K562 (cell line): ENCODE measurements around the gene CROT. TPM values are rescaled to one million over a fixed set of nuclear protein-coding genes. Genes with fewer than 3 reads are reported as not detected.
A peak's percentile ranks its signal among the peaks of the same experiment; 100 is the strongest.

Source experiments
- ARHGAP35 ChIP-seq: fragments of 450-650 bp; IDR thresholded peaks from 2 replicates; pipeline ENCODE4 v1.6.1; 2018; ENCODE audit not compliant: partially characterized antibody
- ATF3 ChIP-seq, 2 experiments: fragments of 450-650 bp in 1 of 2; sonication (generic) in 1 of 2; formaldehyde crosslinking in 1 of 2; IDR thresholded peaks in 1 of 2; conservative IDR thresholded peaks in 1 of 2; 2 replicates each; pipeline versions ENCODE4 v1.6.1 to v1.8.1; 2016 to 2023; ENCODE audit warnings: mild to moderate bottlenecking in 2 of 2, moderate library complexity in 2 of 2, inconsistent platforms in 1 of 2, missing genetic modification reagents in 1 of 2
- BACH1 ChIP-seq: fragments of 200-800 bp; sonication (Bioruptor generic); IDR thresholded peaks from 2 replicates; pipeline ENCODE4 v1.6.1; 2016; ENCODE audit warnings: missing genetic modification characterization, missing compliant biosample characterization
- CREBBP ChIP-seq: IDR thresholded peaks from one replicate; pipeline ENCODE4 v1.6.1; 2012; ENCODE audit warnings: low read depth, mild to moderate bottlenecking, control low read depth, inconsistent platforms, low read length
- DPF2 ChIP-seq: fragments of 450-650 bp; IDR thresholded peaks from 2 replicates; pipeline ENCODE4 v1.6.1; 2016
- FOXA1 ChIP-seq: fragments of 450-650 bp; IDR thresholded peaks from 2 replicates; pipeline ENCODE4 v1.6.1; 2016; ENCODE audit warnings: mild to moderate bottlenecking, borderline replicate concordance
- LCOR ChIP-seq: sonication (generic); formaldehyde crosslinking; IDR thresholded peaks from 2 replicates; pipeline ENCODE4 v1.8.0; 2022; ENCODE audit warnings: mild to moderate bottlenecking, missing genetic modification reagents
- MAFK ChIP-seq: IDR thresholded peaks from 2 replicates; pipeline ENCODE4 v1.6.1; 2011; ENCODE audit warnings: low read length, improper control_type of control experiment
- MBD1 ChIP-seq: fragments of 250-450 bp; sonication (Bioruptor Pico); IDR thresholded peaks from 2 replicates; pipeline ENCODE4 v1.8.0; 2022; ENCODE audit warnings: inconsistent platforms
- MCM5 ChIP-seq: fragments of 450-650 bp; IDR thresholded peaks from 2 replicates; pipeline ENCODE4 v1.6.1; 2016; ENCODE audit warnings: low read depth
- MXI1 ChIP-seq: IDR thresholded peaks from 2 replicates; pipeline ENCODE4 v1.6.1; 2011; ENCODE audit warnings: low read depth, mild to moderate bottlenecking, improper control_type of control experiment, low read length
- NCOA1 ChIP-seq: fragments of 450-650 bp; IDR thresholded peaks from 2 replicates; pipeline ENCODE4 v1.6.1; 2016; ENCODE audit warnings: low read depth
- PHB ChIP-seq: fragments of 250-450 bp; sonication (Bioruptor Pico); IDR thresholded peaks from 2 replicates; pipeline ENCODE4 v1.5.0; 2021
- PRMT5 ChIP-seq: sonication (generic); formaldehyde crosslinking; IDR thresholded peaks from 2 replicates; pipeline ENCODE4 v1.5.0; 2020; ENCODE audit warnings: missing genetic modification reagents
- PRPF4 ChIP-seq: fragments of 200-400 bp; formaldehyde crosslinking; IDR thresholded peaks from one replicate; pipeline ENCODE4 v1.6.1; 2017; ENCODE audit warnings: low read length, low read depth, mild to moderate bottlenecking; ENCODE audit not compliant: insufficient read depth, poor library complexity, severe bottlenecking
- RNF2 ChIP-seq: sonication (generic); IDR thresholded peaks from 2 replicates; pipeline ENCODE4 v1.6.1; 2016
- SLC30A9 ChIP-seq: fragments of 250-450 bp; sonication (Bioruptor Pico); IDR thresholded peaks from 2 replicates; pipeline ENCODE4 v1.8.0; 2022; ENCODE audit warnings: mild to moderate bottlenecking, moderate library complexity
- SMARCA4 ChIP-seq: fragments of 450-650 bp; IDR thresholded peaks from 2 replicates; pipeline ENCODE4 v1.6.1; 2016
- SNIP1 ChIP-seq: fragments of 450-650 bp; IDR thresholded peaks from 2 replicates; pipeline ENCODE4 v1.7.1; 2017; ENCODE audit warnings: low read depth, mild to moderate bottlenecking
- TAF7 ChIP-seq: fragments of 450-650 bp; IDR thresholded peaks from 2 replicates; pipeline ENCODE4 v1.6.1; 2016; ENCODE audit warnings: missing genetic modification characterization, missing compliant biosample characterization
- THRAP3 ChIP-seq: fragments of 450-650 bp; IDR thresholded peaks from 2 replicates; pipeline ENCODE4 v1.6.1; 2016; ENCODE audit warnings: mild to moderate bottlenecking, inconsistent platforms, borderline replicate concordance
- XRCC3 ChIP-seq: fragments of 450-650 bp; IDR thresholded peaks from 2 replicates; pipeline ENCODE4 v1.6.1; 2017; ENCODE audit warnings: mild to moderate bottlenecking, moderate library complexity
- ZC3H8 ChIP-seq: fragments of 450-650 bp; IDR thresholded peaks from 2 replicates; pipeline ENCODE4 v1.6.1; 2017
- ZNF449 ChIP-seq: fragments of 250-450 bp; sonication (Bioruptor Pico); IDR thresholded peaks from 2 replicates; pipeline ENCODE4 v1.8.0; 2022; ENCODE audit warnings: moderate library complexity, mild to moderate bottlenecking, inconsistent platforms
- ZNF766 ChIP-seq: fragments of 200-800 bp; sonication (Bioruptor generic); conservative IDR thresholded peaks from 2 replicates; pipeline ENCODE4 v1.6.1; 2016; ENCODE audit warnings: missing genetic modification characterization, missing compliant biosample characterization
- ZZZ3 ChIP-seq: fragments of 450-650 bp; IDR thresholded peaks from 2 replicates; pipeline ENCODE4 v1.6.1; 2016; ENCODE audit warnings: antibody characterized with exemption, mild to moderate bottlenecking, moderate library complexity
- polyA plus RNA-seq, 8 experiments: library from polyadenylated mRNA; depleted of rRNA in 4 of 8; stranded (reverse) in 5 of 8; unstranded in 3 of 8; fragments of >200 nt; fragmentation: Nextera tagmentation in 2 of 8; fragmentation: Illumina TruSeq in 1 of 8; extraction: Ambion mirVana in 2 of 8; extraction: Trizol in 1 of 8; gene quantifications; 2 replicates each; pipeline versions ENCODE4 v1.2.1 to v1.2.3, GENCODE V29; 2011 to 2014; ENCODE audit warnings: inconsistent platforms in 1 of 8, missing spikeins in 1 of 8
- total RNA-seq, 7 experiments: library from RNA; depleted of rRNA in 6 of 7; stranded (reverse); fragments of >200 nt in 6 of 7; fragmentation: Illumina TruSeq in 2 of 7; extraction: Trizol in 2 of 7; gene quantifications; 2 replicates each; pipeline versions ENCODE4 v1.2.1 to v1.2.3, GENCODE V29; 2011 to 2021; ENCODE audit warnings: low replicate concordance in 1 of 7
- TF ChIP-seq, protein P1 (sequence below): fragments of 250-450 bp; sonication (Bioruptor Pico); IDR thresholded peaks from 2 replicates; pipeline ENCODE4 v1.5.0; 2021
- TF ChIP-seq, protein P2 (sequence below): fragments of 450-650 bp; formaldehyde crosslinking; IDR thresholded peaks from 2 replicates; pipeline ENCODE4 v1.4.0; 2022; ENCODE audit warnings: mild to moderate bottlenecking, moderate library complexity

The CROT gene
- total and polyA plus RNA-seq, 9 of the 15 experiments (the other 6 are each of a cell fraction or from before 2014, with no cell fraction given) = 2.5 to 8.1 (median 5.1) TPM

DNA sequence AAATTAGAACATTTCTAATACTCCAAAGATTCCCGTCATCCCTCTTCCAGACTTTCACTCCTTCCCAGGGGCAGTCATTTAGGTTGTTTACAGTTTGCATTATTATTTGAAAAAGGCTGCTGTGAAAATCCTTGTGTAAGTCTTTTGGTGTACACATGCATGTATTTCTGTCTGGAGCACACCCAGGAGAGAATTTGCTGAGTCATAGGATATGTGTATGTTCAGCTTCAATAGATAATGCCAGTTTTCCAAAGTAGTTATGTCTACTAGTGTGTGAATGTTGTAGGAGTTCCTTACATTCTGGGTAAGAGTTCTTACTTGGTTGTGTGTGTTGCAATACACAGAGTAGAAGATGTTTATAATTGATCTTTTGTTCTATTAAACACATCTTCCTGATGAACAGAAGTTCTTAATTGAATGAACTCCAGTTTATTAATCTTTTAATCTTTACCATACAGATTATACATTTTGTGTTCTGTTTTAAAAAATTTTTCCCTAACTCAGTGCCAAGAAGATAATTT, 25.3 kb downstream of the CROT start (continued):
- peak; percentile 75 for TF ChIP-seq DPF2
- TF ChIP-seq NCOA1 = no peak
- no peak for TF ChIP-seq RNF2
- TF ChIP-seq SNIP1 = no peak
- no peak for TF ChIP-seq PRMT5 (CRISPR knock-in tag)
- peak; percentile 98 for TF ChIP-seq MAFK
- no peak for TF ChIP-seq ARHGAP35
- TF ChIP-seq PHB (CRISPR knock-in tag) = no peak
- TF ChIP-seq PRPF4 = no peak
- no peak for TF ChIP-seq SLC30A9 (CRISPR knock-in tag)
- TF ChIP-seq LCOR (CRISPR knock-in tag) = no peak
- TF ChIP-seq, protein P1, sequence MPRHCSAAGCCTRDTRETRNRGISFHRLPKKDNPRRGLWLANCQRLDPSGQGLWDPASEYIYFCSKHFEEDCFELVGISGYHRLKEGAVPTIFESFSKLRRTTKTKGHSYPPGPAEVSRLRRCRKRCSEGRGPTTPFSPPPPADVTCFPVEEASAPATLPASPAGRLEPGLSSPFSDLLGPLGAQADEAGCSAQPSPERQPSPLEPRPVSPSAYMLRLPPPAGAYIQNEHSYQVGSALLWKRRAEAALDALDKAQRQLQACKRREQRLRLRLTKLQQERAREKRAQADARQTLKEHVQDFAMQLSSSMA = no peak
- TF ChIP-seq ZC3H8 = no peak
- TF ChIP-seq MXI1 = no peak
- TF ChIP-seq ATF3 (IDR thresholded peaks at IDR 0.05) = no peak; the same call in 1 of the 2 replicates
- no peak for TF ChIP-seq ATF3 (CRISPR knock-in tag; conservative IDR thresholded peaks at IDR 0.05)
- no peak for TF ChIP-seq TAF7 (tag)
- TF ChIP-seq XRCC3 = no peak
- TF ChIP-seq ZNF766 (CRISPR knock-in tag) = no peak
- TF ChIP-seq SMARCA4 = peak; percentile 73
- TF ChIP-seq MBD1 (CRISPR knock-in tag) = no peak
- TF ChIP-seq THRAP3 = no peak
- TF ChIP-seq CREBBP = no peak
- TF ChIP-seq, protein P2, sequence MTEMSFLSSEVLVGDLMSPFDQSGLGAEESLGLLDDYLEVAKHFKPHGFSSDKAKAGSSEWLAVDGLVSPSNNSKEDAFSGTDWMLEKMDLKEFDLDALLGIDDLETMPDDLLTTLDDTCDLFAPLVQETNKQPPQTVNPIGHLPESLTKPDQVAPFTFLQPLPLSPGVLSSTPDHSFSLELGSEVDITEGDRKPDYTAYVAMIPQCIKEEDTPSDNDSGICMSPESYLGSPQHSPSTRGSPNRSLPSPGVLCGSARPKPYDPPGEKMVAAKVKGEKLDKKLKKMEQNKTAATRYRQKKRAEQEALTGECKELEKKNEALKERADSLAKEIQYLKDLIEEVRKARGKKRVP (CRISPR knock-in tag) = no peak
- peak; percentile 98 for TF ChIP-seq BACH1
- no peak for TF ChIP-seq ZZZ3
- TF ChIP-seq FOXA1 = no peak
- TF ChIP-seq MCM5 = no peak
- no peak for TF ChIP-seq ZNF449 (CRISPR knock-in tag)
